ENCODE measurements around the gene FAM83G. TPM values are rescaled to one million over a fixed set of nuclear protein-coding genes. Genes with fewer than 3 reads are reported as not detected.

The FAM83G gene
- total RNA-seq, 3 donors from 2014 or later, result 27.0 to 31.9 (median 31.9) TPM

- Mint-ChIP-seq H3K4me3 (no peak overlapping the region), H3K36me3 (ENCODE audit: insufficient read depth) (peaks cover 6% of the 10 kb centered on the region), H3K27me3 (ENCODE audit: low read depth) (no peaks in the 10 kb centered on the region), H3K9me3 (no peaks in the 10 kb centered on the region), H3K4me1 (ENCODE audit: low read depth) (peaks cover 2% of the 10 kb centered on the region)
- ATAC-seq (no peak), DNase-seq (no peak)
Measured at GRCh38 chr17:19017804-19018599, 13.4 kb upstream of the FAM83G start.

- Mint-ChIP-seq H3K9me3 (no peaks in the 10 kb centered on the region), H3K4me3 (no peak overlapping the region), H3K36me3 (ENCODE audit: insufficient read depth) (peaks cover 4% of the 10 kb centered on the region), H3K27me3 (ENCODE audit: low read depth) (no peaks in the 10 kb centered on the region), H3K4me1 (ENCODE audit: low read depth) (peaks cover 2% of the 10 kb centered on the region)
- ATAC-seq (no peak), DNase-seq (no peak)
Measured at GRCh38 chr17:19017401-19017800, 12.8 kb upstream of the FAM83G start.

GRCh38 chr17:19016881-19017280 lies 12.3 kb upstream of the FAM83G start:
- no peak for ATAC-seq
- no peak for DNase-seq
- no peaks in the 10 kb centered on the region for H3K9me3 Mint-ChIP-seq
- peaks cover 2% of the 10 kb centered on the region for H3K4me1 Mint-ChIP-seq (ENCODE audit: low read depth)
- H3K27me3 Mint-ChIP-seq (ENCODE audit: low read depth), result no peaks in the 10 kb centered on the region
- no peak overlapping the region for H3K4me3 Mint-ChIP-seq
- peaks cover 4% of the 10 kb centered on the region for H3K36me3 Mint-ChIP-seq (ENCODE audit: insufficient read depth)

- Mint-ChIP-seq H3K27me3 (ENCODE audit: low read depth) (no peaks in the 10 kb centered on the region), H3K9me3 (no peaks in the 10 kb centered on the region), H3K36me3 (ENCODE audit: insufficient read depth) (peaks cover 4% of the 10 kb centered on the region), H3K4me1 (ENCODE audit: low read depth) (peaks cover 2% of the 10 kb centered on the region), H3K4me3 (no peak overlapping the region)
- ATAC-seq, result no peak
- no peak for DNase-seq
Measured at GRCh38 chr17:19016297-19016696, 11.7 kb upstream of the FAM83G start.

GRCh38 chr17:19015428-19015827 lies 10.9 kb upstream of the FAM83G start:
- Mint-ChIP-seq H3K36me3 (ENCODE audit: insufficient read depth) (peaks cover 4% of the 10 kb centered on the region), H3K4me1 (ENCODE audit: low read depth) (peaks cover 2% of the 10 kb centered on the region), H3K27me3 (ENCODE audit: low read depth) (no peaks in the 10 kb centered on the region), H3K9me3 (no peaks in the 10 kb centered on the region), H3K4me3 (no peak overlapping the region)
- no peak for DNase-seq
- no peak for ATAC-seq

DNA sequence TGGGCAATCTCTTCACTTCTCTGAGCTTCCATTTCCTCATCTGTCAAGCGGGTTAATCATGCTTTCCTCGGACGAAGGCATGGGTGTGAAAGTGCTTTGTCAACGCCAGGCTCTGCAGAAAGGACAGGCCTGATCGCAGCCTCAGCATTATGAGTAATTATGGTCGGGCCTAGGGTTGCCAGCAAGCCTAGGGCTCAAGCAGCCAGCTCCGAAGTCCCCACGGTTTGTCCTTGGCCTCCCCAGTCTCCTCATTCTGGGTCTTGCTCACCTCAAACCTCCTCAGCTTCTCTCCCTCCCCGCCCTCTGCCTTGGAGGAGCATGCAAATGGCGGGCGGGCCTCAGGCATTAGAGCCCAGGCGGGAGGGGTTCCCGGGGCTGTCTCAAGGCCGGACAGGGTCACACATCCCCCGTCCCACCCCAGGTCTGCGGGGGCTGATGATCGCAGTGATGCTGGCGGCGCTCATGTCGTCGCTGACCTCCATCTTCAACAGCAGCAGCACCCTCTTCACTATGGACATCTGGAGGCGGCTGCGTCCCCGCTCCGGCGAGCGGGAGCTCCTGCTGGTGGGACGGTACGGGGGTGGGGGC lies 10.2 kb upstream of the FAM83G start:
- ATAC-seq (no peak), DNase-seq (no peak)
- peaks cover 4% of the 10 kb centered on the region for H3K36me3 Mint-ChIP-seq (ENCODE audit: insufficient read depth)
- peaks cover 2% of the 10 kb centered on the region for H3K4me1 Mint-ChIP-seq (ENCODE audit: low read depth)
- no peaks in the 10 kb centered on the region for H3K9me3 Mint-ChIP-seq
- no peak overlapping the region for H3K4me3 Mint-ChIP-seq
- no peaks in the 10 kb centered on the region for H3K27me3 Mint-ChIP-seq (ENCODE audit: low read depth)

- H3K4me3 Mint-ChIP-seq, result no peak overlapping the region
- ATAC-seq (no peak), DNase-seq (no peak)
- H3K27me3 Mint-ChIP-seq (ENCODE audit: low read depth), result no peaks in the 10 kb centered on the region
- peaks cover 2% of the 10 kb centered on the region for H3K4me1 Mint-ChIP-seq (ENCODE audit: low read depth)
- peaks cover 2% of the 10 kb centered on the region for H3K36me3 Mint-ChIP-seq (ENCODE audit: insufficient read depth)
- no peaks in the 10 kb centered on the region for H3K9me3 Mint-ChIP-seq
Measured at GRCh38 chr17:19013806-19014627, 9.5 kb upstream of the FAM83G start.

DNA sequence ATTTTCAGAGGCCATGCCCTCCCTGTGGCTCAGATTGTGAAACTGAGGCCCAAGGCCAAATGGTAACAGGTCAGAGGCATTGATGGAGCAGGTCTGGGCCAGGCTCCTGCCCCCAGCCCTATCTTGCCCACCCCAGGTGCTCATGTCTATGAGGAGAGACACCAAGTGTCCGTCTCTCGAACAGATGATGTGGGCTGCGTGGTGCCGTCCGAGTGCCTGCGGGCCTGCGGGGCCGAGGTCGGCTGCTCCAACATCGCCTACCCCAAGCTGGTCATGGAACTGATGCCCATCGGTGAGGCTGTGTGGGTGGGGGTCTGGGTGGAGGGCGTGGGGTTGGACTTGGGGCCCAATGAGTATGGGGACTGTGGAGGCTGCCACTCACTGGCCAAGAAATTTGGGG lies 8.7 kb upstream of the FAM83G start:
- DNase-seq, result no peak
- no peaks in the 10 kb centered on the region for H3K27me3 Mint-ChIP-seq (ENCODE audit: low read depth)
- no peaks in the 10 kb centered on the region for H3K9me3 Mint-ChIP-seq

DNA sequence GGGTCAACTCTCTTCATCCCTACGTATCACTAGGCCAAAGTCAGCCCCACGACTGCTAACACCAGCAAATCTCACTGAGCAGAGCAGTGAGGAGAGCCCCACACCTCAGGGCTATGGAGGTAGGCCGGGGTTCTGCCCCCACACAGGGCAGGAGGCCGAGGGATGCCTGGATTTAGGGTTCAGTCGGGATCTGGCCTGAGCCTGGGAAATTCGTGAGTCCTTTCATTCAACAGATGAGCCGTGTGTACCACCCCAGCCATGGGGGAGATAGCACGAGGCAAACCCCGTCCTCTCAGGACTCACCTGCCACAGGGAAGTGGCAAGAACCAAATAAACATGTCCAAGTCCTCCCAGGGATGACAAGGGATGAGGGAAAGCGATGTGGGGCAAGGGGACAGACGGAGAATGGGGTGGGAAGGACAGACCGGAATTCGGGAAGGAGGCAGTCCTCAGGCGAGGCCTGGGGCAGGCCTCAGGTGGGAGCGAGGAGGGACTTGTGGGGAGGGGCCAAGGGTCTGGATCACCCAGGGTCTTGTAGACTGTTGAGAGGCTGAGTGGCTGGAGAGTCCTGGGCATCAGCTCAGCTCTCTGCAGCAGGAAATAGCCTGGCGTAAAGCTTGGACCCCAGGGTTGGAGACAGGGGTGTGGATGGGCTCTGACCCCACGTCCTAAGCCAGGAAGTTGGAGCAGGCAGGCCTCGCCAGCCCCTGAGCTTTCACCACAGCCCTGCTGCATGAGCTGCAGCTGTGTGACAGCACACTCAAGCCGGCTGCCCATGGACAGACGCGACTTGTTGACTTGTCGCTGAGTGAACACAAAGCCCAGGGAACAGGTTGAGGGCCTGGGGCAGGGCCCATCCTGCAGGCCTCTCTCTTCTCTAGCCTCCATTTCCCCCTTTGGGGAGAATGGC lies 7.9 kb upstream of the FAM83G start:
- Mint-ChIP-seq H3K4me3 (no peak overlapping the region), H3K9me3 (no peaks in the 10 kb centered on the region), H3K4me1 (ENCODE audit: low read depth) (no peaks in the 10 kb centered on the region), H3K36me3 (ENCODE audit: insufficient read depth) (no peaks in the 10 kb centered on the region), H3K27me3 (ENCODE audit: low read depth) (no peaks in the 10 kb centered on the region)
- no peak for DNase-seq
- ATAC-seq, result no peak

More for the DNA sequence above, 8.7 kb upstream of the FAM83G start:
- Mint-ChIP-seq H3K36me3 (ENCODE audit: insufficient read depth) (no peaks in the 10 kb centered on the region), H3K4me3 (no peak overlapping the region), H3K4me1 (ENCODE audit: low read depth) (no peaks in the 10 kb centered on the region)
- ATAC-seq, result no peak

GRCh38 chr17:19011581-19011980 lies 7.0 kb upstream of the FAM83G start:
- Mint-ChIP-seq H3K27me3 (ENCODE audit: low read depth) (no peaks in the 10 kb centered on the region), H3K4me3 (no peak overlapping the region), H3K36me3 (ENCODE audit: insufficient read depth) (no peaks in the 10 kb centered on the region), H3K4me1 (ENCODE audit: low read depth) (no peaks in the 10 kb centered on the region), H3K9me3 (no peaks in the 10 kb centered on the region)
- ATAC-seq, result no peak
- no peak for DNase-seq

- H3K9me3 Mint-ChIP-seq, result no peaks in the 10 kb centered on the region
Measured at GRCh38 chr17:19010729-19011505, 6.4 kb upstream of the FAM83G start.

DNA sequence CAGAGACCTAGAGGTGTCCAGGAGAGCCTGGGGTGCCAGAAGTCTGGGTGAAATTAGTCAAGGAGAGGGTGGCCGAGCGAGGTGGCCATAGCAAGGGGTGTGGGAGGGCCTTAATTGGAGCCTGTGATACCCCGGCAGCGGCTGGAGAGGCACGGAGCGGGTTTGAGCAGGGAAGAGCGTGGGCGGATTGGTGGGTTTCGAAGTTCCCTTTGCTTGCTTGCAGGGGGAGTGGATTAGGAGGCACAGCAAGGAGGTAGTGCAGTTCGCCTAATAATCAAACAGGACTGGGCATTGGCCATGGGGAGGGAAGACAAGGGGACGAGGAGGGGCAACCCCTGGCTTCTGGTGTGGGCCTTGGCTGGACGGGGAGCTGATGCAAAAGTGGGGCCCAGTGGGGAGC lies 5.4 kb upstream of the FAM83G start:
- H3K27me3 Mint-ChIP-seq (ENCODE audit: low read depth), result no peaks in the 10 kb centered on the region
- no peaks in the 10 kb centered on the region for H3K36me3 Mint-ChIP-seq (ENCODE audit: insufficient read depth)
- DNase-seq (no peak), ATAC-seq (no peak)
- H3K4me1 Mint-ChIP-seq (ENCODE audit: low read depth), result peaks cover 1% of the 10 kb centered on the region
- no peaks in the 10 kb centered on the region for H3K9me3 Mint-ChIP-seq
- no peak overlapping the region for H3K4me3 Mint-ChIP-seq

More at GRCh38 chr17:19010729-19011505, 6.4 kb upstream of the FAM83G start:
- H3K36me3 Mint-ChIP-seq (ENCODE audit: insufficient read depth), result no peaks in the 10 kb centered on the region
- no peak overlapping the region for H3K4me3 Mint-ChIP-seq
- H3K4me1 Mint-ChIP-seq (ENCODE audit: low read depth), result peaks cover under 1% of the 10 kb centered on the region
- ATAC-seq, result no peak
- no peaks in the 10 kb centered on the region for H3K27me3 Mint-ChIP-seq (ENCODE audit: low read depth)
- no peak for DNase-seq

- Mint-ChIP-seq H3K36me3 (ENCODE audit: insufficient read depth) (peaks cover 2% of the 10 kb centered on the region), H3K4me3 (no peak overlapping the region), H3K4me1 (ENCODE audit: low read depth) (peaks cover 18% of the 10 kb centered on the region), H3K9me3 (no peaks in the 10 kb centered on the region), H3K27me3 (ENCODE audit: low read depth) (no peaks in the 10 kb centered on the region)
- DNase-seq, result no peak
- no peak for ATAC-seq
Measured at GRCh38 chr17:19006698-19007097, 2.1 kb upstream of the FAM83G start.
